CD4-positive, alpha-beta T cell treated with Interleukin-15 for 4 hours (primary cell): ENCODE results near the gene RAB40C.

ENCODE experiments used
- DNase-seq: peaks from one replicate; pipeline ENCODE4 v3.0.0-alpha.2; 2020; ENCODE audit warnings: low spot score

Gene RAB40C

DNA sequence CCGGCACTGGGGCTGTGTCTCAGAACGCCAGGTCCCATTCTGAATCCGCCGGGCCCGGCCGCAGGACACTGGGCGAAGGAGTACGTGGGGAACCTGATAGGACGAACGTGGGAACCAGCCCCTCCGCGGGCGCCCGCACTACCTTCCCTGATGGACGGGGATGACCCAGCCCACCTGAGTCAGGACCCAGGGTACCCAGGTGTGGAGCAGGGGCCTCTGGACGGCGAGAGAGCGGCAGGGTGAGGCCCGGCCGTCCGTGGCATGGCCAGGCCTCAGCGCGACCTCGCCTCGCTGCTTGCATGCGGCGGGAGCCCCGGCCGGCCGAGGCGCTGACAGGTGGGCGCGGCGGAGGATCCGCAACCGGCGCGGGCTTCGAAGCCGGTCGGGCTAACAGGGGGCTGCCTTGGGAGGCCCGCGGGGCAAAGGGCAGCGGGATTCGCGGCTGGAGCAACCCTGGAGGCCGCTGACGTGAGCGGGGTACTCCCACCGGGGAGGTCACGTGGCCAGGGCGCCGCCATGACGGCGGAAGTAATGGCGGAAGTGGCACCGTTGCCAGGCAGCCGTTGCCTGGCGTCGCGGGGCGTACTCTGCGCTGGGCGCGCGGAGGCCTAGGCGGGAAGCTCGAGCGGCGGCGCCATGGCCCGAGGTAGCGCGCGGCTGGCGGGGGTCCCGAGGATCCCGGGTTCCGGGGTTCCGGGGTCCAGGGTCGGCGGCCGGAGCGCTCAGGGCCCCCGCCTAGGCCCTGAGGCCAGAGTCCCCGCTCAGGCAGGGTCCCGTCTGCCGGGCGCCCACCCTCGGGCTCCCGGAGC, 59.1 kb downstream of the RAB40C start, which contains the start of gene WDR90:
WDR90 (plus strand) TSS at position 585 of the 809 bp plus-strand sequence; CDS start at position 637, 52 bp downstream.
- DNase-seq = peak; percentile 89

DNA sequence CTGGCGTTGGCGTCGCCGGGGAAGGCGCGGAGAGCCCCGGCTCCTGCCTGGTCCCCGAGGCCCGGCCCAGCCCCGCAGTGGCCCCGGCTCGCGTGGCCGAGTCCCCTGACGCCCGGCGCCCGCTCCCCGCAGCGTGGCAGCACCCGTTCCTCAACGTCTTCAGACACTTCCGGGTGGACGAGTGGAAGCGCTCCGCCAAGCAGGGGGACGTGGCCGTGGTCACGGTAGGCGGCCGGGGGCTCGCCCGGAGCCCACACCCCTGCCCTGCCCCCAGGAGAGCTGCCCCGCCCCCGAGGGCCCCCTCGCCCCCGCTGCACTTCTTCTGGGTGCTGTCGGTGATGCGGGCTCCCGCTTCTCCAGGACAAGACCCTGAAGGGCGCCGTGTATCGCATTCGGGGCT, 59.8 kb downstream of the RAB40C start:
- DNase-seq = no peak

DNA sequence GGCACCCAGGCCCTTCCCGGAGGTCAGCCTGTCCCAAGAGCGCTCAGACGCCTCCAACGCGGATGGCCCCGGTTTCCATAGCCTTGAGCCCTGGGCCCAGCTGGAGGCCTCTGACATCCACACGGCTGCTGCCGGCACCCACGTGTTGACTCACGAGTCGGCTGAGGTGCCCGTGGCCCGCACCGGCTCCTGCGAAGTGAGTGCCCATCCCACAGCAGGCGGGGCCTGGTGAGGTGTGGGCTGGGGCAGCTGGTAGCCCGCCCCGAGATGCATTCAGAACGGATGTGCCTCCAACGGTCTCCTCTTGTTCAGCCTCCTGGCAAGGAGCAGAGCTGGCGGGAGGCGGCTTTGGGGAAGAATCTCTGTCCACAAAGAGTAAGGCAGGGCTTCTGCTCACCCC, 62.0 kb downstream of the RAB40C start:
- no peak for DNase-seq

DNA sequence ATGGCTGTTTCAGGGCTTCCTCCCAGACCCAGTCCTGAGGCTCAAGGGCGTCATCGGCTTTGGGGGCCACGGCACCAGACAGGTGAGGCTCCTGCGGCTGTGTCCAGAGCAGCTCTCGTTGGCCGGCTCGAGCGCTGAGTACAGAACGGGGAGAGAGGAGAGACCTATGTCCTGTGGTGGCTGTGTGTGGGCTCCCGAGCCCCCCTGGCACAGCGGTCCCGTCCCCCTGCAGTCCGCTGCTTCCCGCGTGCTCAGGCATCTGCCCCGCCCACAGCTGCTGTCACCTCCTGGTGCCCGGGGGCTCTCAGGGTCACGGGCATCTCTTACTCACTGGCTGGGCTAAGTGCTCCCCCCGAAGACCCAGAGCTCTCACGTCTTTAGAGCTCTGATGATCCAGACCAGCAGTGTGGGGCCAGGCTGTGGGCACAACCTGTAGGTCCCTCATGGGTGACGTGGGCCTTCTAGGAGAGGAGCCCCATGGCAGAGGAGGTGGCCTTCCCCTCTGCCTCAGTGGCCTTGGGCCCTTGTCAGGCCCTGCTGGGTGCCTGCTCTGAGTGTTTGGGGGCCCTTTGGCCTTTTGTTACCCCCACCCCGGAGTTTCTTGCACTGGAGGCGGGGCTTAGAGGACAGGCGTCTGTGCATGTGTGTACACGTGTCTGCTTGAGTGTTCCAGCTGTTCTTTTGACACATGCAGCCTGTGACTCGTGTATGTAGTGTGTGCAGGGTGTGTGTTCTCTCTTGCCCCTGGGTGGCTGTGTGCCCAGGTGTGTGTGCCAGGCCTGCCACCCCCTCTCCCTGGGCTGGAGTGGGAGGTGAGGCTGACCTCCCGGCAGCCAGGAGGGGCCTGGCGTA, 62.8 kb downstream of the RAB40C start:
- no peak for DNase-seq

DNA sequence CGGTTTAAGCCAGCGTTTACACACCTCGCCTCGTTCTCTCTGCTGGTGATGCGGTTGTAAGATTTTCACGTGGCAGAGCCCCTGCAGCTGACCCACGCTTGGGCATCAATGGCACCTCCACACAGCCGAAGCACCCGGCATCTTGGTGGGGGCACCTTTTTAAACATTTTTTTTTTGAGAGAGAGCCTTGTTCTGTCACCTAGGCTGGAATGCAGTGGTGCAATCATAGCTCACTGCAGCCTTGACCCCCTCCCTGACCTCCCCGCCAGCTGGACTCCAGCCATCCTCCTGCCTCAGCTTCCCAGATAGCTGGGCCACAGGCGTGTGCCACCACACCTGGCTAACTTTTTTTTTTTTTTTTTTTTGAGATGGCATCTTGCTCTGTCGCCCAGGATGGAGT, 64.2 kb downstream of the RAB40C start:
- no peak for DNase-seq

DNA sequence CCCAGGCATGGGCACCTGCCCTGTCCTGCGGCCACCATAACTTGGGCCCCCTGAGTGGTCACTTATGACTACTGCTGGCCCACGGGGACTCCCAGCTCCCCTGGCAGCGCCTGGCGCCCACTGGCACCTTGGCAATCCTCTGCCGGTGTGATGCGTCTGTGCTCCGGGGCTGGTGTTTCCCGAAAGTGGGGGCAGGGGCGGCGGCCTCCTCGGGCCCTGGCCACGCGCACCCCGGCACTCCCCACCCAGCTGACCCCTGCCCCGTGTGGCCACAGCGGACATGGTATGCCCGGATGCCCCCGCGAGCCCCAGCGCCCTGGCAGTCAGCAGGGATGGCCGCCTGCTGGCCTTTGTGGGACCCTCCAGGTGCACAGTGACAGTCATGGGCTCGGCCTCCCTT, 67.6 kb downstream of the RAB40C start:
- DNase-seq = no peak

DNA sequence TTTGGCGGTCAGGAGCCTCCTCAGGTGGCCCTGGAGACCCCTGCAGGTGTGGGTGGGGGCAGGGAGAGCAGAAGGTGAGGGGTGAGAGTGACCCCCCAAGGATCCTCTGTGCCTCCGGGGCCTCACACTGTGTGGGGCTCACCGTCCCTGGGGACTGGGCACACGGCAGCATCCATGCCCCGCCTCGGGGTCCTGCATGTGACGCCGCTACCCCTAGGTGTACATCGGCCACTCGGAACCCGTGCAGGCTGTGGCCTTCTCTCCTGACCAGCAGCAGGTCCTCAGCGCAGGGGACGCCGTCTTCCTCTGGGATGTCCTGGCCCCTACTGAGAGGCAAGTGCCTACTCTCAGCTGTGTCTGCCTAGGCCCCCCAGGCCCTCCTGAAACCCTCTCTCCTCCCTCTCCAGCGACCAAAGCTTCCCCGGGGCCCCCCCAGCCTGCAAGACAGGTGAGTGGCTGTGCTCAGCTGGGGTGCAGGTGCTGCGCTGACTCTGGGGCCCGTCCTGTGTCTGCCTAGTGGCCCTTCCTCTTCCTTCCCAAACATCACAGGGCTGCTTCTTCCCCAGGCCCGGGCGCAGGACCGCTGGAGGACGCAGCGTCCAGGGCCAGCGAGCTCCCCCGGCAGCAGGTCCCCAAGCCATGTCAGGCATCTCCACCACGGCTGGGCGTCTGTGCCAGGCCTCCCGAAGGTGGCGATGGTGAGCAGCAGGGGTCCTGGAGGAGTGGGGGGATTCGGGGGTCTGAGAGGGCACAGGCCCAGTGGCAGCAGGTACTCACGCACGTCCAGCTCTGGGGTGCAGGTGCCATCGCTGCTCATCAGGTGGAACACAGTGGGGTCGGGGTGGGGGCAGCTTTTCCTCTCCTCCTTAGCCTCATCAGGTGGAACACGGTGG, 69.1 kb downstream of the RAB40C start:
- DNase-seq = no peak

DNA sequence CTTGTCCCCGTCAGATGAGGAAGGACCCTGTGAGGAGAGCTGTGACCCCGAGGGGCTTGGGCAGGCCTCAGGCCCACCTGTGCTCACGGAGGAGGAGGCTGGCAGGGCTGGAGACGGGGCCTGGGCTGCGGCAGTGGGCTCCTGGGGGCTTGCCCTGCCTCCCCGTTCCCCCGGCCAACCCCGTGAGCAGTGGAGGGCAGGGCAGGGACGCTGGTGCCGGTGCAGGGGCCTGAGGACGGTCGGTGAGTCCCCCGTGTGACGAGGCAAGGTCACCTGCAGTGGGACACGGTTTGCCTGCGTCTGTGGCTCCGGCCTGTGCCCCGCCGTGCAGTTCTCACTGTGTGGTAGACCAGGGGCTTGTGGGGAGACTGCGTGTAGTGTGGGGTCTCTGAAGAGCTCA, 69.8 kb downstream of the RAB40C start:
- DNase-seq = no peak

DNA sequence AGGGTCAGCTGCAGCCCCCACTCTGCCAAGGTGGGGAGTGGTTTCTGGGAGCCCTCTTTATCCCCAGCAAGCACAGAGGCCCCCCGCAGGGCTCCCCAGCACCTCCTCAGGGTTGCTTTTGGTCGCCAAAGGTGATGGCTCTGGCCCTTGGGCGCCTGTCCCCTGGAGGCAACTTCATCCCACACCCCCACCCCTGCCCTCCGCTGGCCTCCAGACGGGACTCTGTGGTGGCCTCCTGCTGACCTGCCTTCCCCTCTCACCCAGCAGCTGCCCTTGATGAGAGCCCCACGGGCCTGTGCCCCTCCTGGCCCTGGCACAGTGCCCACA, 70.2 kb downstream of the RAB40C start:
- DNase-seq = no peak

DNA sequence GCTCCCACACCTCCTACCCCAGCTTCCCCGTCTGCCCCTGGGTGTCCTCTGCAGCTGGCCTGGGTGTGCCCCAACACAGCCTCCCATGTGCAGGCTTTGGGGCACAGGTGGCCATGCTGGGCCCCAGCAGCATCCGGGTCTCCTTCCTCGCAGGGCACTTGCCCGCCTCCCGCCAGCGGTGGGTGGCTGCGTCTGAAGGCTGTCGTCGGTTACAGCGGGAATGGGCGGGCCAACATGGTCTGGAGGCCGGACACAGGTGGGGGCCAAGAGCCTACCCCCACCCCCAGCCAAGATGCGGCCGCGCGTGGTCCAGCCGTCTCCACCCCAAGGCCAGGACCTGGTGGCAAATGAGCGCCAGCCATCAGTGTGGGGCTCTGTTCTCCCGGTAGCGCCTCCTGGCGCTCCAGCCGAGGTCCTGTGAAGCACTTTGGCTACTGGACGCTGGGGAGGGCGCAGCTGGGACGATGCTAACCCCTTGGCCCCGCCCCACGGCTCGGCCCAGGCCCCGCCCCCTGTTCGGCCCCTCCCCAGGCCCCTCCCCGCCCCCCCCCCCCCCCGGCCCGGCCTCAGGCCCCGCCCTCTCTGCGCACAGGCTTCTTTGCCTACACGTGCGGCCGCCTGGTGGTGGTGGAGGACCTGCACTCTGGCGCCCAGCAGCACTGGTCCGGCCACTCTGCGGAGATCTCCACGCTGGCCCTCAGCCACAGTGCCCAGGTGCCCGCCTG, 70.8 kb downstream of the RAB40C start:
- DNase-seq = peak; percentile 64

DNA sequence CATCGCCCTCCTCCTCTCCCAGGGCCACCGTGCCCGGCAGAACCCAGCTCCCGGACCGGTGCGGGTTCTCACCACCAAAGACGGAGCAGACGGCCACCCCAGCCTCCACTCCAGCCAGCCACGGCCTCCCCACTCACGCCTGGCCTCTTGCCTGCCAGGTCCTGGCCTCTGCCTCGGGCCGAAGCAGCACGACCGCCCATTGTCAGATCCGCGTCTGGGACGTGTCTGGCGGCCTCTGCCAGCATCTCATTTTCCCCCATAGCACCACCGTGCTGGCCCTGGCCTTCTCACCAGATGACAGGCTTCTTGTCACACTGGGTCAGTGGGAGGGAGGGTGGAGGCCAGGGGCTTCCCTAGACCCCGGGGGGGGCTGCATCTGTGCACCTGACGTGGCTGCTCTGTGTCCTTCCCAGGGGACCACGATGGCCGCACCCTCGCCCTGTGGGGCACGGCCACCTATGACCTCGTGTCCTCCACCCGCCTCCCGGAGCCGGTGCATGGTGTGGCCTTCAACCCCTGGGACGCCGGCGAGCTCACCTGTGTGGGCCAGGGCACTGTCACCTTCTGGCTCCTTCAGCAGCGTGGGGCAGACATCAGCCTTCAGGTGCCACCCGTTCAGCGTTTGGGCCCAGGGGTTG, 71.4 kb downstream of the RAB40C start:
- DNase-seq = no peak

DNA sequence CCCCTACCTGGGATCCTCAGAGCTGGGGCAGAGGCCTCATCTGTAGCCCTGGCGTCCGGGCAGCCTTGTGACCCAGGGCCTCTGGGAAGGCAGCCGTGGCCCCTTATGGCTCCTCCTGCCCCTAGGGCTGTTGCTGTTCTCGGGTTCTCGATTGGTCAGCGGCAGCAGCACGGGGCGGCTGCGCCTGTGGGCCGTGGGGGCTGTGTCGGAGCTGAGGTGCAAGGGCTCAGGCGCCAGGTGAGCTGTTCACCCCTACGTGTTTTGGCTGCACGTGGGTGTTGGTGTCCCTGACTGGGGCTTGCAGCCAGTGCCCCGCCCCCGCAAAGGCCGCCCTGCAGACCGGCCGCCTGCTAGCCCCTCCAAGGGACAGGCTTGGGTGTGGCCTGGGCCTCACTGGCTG, 72.2 kb downstream of the RAB40C start:
- DNase-seq = no peak

DNA sequence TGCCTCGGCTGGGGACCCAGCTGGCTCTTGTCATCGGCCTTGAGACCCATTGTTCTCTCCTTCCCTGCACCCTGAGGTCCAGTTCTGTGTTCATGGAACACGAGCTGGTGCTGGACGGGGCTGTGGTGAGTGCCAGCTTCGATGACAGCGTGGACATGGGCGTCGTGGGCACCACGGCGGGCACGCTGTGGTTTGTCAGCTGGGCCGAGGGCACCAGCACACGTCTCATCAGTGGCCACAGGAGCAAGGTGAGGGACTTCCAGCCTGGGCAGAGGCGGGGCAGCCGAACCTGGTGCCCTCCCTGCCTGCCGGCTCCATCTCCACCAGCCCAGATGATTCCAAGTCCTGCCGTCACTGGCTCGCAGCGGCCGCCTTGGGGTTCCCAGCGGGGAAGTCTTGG, 72.7 kb downstream of the RAB40C start:
- DNase-seq = no peak

DNA sequence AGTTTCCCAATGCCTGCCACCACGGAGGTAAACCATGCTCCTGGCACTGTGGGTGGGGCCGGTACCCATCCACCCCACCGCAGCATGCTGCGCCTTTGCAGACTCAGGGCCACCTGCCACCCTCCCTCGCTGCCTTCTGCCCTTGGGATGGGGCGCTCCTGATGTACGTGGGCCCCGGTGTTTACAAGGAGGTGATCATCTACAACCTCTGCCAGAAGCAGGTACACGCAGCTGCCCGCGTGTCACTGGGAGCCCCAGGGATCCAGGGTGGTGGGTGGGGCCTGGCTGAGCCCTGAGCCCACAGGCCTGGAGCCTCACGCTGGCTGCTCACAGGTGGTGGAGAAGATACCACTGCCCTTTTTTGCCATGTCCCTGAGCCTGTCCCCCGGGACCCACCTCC, 76.7 kb downstream of the RAB40C start:
- DNase-seq = no peak

DNA sequence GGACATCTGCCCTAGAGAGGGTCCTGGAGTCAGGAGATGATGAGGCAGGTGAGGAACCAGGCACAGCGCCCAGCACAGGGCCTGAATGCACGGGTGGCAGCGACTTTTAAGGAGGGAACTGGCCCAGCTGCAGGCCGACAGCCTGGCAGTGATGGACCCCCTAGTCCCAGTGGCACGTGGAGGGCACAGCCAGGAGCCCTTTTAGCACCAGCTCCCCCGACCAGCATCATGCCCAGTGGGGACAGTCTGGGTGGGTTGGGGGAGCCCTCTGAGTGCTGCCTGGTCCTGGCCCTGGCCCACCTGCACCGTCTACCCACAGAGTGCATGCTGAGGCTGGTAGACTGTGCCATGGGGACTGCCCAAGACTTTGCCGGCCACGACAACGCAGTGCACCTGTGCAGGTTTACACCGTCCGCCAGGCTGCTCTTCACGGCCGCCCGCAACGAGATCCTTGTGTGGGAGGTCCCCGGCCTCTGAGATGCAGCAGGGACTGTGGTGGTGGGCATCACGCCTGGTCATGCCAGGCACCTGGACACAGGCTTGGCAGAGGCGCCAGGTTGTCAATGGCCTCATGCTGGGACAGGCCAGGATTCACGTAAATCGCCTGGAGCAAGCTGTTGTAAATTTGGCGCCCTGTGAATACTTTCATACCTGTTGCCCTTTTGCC, 77.4 kb downstream of the RAB40C start:
- no peak for DNase-seq

DNA sequence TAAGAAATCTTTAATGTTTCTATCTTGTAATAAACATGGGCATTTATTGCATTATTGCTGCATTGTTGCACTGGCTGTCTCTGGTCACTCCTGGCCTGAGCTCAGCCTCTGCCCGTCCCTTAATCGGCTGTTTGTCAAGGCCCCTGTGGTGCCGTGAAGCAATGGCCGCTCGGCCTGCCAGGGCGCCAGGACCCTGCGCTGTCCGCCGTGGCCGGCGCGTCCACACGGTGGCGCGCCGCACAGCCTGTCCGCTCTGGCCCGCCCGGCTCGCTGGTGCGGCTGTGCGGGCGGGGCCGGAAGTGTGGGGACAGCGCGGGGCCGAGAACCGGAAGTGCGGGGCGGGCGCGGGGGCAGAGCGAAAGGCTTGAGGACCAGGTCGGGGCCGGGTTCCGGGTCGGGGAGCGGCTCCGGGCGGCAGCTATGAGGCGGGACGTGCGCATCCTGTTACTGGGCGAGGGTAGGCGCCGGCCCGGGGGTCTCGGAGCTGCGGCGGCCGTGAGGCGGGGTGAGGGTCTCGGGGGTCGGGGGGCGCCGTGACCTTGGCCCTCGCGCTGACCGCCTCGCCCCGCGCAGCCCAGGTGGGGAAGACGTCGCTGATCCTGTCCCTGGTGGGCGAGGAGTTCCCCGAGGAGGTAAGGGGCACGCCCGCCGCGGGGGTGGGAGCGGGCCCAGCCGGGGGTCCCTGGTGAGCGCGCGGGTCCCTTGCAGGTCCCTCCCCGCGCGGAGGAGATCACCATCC, 78.1 kb downstream of the RAB40C start, which contains the start of gene RHOT2:
RHOT2 (plus strand) TSS at position 353 of the 739 bp plus-strand sequence; CDS start at position 421, 68 bp downstream.
- DNase-seq = peak; percentile 92

DNA sequence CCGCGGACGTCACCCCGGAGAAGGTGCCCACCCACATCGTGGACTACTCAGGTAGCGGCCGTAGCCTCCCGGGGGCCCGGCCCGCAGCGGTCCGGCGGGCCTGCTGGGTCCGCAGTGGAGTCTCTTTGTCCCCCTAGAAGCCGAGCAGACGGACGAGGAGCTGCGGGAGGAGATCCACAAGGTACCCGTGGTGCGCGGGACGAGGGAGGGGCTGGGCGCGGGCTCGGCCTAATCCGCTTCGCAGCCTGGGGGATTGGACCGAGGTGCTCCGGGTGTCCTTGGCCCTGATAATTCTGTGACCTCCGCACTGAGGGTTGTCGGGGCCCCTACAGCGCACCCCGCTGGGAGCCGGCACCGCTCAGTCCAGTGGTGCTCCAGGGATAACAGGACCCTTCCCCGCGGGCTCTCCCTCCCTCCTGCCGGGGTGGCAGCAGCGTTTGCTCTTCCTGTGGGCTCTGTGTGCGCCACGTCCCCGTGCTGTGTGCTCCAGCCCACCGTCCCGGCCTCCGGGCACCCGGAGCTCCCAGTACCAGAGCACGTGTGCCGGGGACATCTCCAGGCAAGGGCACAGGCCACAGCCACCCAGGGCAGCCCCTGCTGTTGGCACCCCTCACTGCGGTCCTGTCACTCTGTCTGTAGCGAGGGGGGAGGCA, 78.8 kb downstream of the RAB40C start:
- no peak for DNase-seq

DNA sequence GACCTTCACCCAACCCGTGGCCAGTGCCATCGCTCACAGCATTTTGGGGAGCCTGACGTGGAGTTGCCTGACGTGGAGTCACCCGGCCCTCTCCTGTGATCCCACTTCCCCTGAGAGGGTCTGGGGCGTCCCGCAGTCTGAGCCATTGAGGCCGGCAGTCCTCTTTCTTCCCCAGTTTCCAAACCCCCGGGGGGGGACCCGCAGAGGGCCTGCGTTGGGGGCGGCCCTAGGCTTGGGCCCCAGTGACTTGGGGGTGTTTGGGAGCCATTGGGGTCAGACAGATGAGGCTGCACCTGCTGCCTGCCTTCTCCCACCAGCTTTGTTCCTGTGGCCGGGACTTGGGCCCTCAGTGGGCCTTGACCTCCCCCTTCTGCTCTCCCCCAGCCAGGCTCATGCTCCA, 79.8 kb downstream of the RAB40C start:
- DNase-seq = no peak
